Measurements from ENCODE around the gene ZDHHC1.
"Not testable (repeated sequence)": the region's sequence is repeated elsewhere in the genome, so short reads cannot be mapped to it uniquely, and the experiment has no call there.

ZDHHC1 gene

DNA sequence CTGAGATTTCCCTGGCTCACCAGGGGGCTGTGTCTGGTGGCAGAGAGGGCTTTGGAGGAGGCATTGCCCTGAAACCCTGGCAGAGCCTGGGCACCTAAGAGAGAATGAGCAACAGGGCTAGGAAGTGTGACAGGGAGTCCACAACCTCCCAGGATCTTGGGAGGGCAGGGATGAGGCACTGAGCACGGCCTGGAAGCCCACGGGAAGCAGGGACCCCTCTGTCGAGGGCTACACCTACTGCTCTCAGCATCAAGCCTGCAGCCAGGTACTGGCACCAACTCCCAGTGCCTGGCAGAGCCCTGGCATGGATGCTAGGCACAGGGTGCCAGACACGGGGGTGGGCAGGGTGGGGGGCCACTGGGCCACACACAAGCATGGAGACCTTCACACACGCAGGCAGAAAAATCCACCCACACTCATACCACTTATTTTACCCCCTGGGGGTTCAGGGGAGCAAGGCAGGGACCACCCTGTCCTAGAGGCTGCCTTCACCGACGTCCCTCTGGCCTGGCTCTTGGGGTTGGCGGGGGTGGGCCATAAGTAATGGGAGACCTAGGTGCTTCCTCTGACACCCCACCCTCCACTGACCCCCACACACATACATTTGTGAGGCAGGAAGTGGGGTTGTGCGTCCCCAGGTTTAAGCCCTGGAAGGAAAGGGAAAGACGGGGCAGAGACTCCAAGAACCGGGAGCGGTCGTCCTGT is 13.7 kb upstream of the ZDHHC1 start:
- no peak for DNase-seq

DNA sequence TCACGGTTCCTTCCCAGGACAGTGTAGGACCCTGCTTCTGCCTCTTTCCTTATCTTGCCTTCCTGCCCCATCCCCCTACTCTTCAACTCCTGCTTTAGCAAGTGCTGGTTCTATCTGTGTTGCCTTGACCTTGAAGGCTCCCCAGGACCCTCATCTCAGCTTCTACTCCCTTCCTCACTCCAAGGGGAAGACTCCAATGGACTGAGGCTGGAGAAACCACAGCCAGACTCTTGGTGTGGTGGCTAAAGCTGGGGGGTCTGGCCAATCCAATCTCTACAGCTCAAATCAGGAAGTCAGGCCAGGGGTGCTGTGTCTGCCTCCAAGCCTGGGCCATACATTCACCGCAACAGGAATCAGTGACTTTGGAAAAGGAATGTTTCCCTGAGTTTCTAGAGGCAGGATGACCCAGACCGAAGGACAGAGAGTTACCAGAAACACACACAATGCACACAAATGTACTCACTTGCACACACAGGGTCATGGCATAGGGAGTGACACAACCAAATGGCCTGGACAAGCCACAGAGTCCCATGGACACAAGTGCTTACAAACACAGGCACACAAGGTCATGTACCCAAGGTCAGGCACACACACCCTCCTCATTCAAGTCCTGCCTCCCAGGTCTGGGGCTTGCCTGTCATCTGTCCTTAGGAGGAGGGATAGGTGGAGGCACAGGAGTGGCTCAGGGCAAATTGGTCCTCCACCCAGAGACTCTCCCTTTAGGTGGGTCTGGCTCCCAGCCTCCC is 12.9 kb upstream of the ZDHHC1 start:
- no peak for DNase-seq

DNA sequence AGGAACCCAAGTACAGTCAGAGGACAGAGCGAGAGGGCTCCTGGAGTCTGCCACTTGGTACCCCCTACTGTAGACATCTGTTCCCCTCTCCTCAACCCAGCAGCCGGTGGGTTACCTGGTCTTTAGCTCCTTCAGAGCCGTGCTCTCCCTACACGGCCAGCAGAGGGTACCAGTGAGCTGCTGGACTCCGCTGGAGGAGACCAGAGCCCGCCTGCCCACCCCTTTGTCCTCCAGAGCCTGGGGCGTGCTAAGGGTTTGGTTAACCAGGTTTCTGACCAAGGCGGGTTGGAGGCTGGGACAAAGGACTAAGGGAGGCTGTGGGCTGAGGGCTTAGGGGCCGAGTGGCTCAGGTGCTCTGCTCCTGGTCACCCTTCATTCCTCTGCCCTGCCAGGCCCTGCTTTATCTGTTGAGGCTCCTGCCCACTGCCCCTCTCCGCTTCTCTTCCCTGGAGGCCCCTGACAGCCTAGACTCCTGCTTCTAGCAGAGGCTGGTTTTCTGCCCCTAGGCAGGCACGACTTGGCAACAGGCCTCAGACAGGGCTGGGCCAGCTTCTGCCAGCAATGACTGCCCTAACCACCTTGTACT is 12.0 kb upstream of the ZDHHC1 start:
- no peak for DNase-seq

DNA sequence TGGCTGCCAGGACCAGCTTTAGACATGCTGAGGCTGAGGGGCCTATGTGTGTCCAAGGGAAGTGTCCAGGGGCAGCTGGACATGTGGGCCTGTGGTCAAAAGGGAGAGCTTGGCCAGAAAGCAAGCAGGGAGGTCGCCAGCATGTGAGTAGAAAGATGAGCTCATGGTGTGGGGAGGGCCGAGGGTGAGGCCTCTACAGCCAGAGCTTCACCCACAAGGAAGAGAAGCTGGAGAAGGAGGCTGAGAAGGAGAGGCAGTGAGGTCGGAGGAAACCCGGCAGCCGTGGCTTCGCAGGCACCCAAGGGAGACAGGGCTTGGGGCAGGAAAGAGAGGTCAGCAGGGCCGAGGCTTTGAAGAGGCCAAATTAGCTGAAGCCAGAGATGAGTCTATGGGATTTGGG is 10.7 kb upstream of the ZDHHC1 start:
- DNase-seq, result no peak

DNA sequence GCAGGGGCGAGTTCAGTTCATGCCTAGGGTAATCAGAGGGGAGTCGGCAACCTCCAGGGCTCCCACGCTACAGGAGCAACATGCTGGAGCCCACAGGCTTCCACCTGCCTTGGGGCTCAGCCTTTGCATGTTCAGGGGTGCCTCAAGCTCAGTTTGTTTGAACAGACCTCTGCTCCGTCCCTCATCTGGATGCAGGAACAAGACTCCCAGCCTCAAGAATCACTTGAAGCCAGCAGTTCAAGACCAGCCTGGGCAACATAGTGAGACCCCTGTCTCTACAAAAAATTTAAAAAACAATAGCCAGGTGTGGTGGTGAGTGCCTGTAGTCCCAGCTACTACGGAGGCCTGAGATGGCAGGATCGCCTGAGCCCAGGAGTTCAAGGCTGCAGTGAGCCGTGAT is 9.7 kb upstream of the ZDHHC1 start:
- no peak for DNase-seq

DNA sequence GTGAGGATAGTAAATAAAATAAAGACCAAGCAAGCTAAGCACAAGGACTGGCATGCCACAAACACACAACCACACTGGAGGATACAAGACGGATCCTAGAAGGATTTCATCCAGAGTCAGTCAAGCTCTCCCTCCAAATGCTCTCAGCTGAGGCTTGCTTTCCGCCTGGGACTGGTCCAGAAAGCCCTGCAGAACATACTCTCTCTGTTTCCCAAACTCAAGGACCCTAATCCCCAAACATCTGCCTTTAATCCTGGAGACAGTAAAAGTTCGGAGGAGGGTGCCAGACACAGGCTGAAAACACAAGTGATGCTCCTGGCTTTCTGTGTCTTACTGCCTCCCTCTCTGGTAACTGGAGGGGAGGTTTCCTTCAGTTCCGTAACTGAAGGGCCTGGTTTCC is 9.3 kb upstream of the ZDHHC1 start:
- DNase-seq, result no peak

DNA sequence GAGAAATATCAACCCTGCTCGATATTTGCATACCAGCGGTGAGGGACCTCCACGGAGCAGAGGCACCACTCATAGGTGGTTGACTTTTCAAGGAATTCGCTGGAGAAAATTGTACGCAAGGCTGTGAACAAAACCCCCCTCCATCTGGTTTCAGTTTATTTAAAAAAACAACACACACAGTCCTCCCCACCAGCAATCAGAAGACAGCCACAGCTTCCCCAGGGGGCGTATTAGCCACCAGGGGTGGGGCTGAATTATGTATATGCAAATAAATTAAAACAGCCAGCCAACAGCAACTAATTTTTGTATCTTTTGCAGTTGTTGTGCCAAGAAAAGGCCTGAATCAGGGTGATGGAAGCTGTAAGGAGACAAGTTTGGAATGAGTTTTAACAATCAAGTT is 8.8 kb upstream of the ZDHHC1 start:
- no peak for DNase-seq

DNA sequence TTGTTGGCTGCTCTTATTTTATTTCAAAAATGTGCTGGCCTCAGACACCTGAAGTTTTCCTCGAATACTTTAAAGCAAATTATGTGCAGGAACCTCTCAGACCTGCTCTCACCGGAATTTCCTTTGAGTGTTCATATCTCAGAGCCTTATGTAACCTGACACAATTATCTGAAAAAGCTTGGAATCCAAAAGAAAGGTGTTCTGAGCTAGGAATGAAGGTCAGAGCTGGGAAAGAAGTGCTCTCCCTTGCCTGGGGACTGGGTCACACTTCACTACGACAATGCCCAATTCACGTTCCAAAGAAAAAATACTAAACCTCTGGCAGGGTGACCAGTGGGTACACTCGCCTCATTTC is 8.0 kb upstream of the ZDHHC1 start:
- no peak for DNase-seq

DNA sequence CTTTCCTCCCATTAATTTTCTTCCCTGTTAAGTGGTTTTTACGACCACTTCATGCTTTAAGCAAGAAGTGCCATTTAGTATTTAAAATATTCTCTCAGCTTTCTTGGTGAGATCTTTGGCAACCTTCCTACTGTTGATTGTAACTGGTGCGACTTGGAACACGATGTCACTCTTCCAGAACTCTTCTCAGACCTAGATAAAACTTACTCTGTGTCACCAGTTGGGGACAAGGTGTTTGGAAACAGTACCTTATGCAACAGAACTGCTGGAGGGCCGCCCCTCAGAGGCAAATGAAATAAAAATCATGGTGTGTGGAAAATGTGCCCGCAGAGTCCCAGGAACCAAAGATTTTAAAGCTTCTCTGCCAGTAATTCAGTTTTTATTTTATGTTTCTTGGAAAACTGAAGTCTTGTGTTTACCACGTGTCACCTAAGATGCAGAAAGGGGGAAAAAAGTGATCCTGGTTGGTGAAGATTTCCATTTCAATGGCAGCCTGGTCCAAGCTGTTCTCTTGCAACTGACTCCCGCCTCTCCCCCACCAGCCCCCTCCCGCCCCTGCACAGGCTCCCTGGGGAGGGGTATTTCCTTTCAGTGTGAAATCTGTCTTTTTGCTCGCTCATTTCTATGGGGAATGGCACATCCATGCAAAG is 7.5 kb upstream of the ZDHHC1 start:
- DNase-seq, result no peak

DNA sequence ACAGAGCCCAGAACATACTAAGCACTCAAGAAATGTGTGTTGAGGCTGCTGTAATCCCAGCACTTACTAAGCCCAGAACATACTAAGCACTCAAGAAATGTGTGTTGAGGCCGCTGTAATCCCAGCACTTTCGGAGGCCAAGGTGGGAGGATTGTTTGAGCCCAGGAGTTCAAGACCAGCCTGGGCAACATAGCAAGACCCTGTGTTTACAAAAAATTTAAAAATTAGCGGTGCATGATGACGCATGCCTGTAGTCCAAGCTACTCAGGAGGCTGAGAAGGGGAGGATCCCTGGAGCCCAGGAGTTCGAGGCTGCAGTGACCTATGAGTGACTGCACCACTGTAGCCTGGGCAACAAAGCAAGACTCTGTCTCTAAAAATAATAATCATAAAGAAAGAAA is 6.7 kb upstream of the ZDHHC1 start:
- DNase-seq, result no peak

DNA sequence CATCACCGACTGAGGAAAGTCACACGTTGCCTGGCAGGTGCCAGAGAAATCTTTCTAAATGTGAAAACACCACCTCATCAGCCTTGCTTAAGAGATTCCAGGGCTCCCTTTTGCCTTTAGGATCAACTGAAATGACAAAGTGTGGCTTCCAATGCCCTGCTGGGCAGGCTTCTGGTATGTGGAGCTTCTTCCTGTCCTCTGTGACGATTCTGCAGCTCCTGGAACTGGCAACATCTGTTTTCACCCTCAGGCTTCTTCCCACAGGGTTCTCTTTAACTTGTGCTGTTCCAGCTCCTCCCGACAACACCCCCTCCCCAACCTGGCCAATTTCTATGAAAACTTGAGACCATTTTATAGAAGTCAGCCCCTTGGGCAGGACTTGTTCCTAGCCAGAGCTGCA is 4.8 kb upstream of the ZDHHC1 start:
- no peak for DNase-seq

DNA sequence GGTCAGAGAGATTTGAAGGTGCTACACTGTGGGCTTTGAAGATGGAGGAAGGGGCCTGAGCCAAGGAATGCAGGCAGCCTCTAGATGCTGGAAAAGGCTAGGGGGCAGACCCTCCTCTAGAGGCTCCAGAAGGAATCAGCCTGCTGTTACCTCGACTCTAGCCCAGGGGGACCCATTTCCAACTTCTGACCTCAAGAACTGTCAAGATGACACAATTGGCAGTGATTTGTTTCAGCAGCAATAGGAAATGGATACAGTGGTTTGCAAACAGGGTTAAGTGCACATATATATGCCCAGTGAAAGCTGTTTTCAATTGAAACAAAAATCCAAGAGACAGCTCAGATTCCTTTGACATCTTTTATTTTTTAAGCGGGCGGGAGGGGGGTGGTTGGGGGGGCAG is 3.7 kb upstream of the ZDHHC1 start:
- DNase-seq, result no peak

DNA sequence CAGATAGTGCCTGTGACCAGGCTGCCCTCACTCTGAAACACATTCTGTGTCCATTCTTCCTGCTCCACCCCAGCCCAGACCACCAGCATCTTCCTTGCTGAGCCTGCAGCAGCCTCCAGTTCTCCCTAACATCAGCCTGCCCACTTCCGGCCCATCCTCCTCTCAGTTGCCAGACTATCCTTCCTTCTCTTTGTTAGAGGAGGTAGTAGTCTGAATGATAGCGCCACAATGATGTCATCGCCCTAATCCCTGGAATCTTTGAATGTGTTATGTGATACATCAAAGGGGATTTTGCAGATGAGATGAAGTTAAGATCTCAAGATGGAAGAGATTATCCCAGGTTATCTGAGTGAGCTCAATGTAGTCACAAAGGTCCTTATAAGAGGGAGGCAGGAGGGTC is 3.2 kb upstream of the ZDHHC1 start:
- DNase-seq, result no peak

DNA sequence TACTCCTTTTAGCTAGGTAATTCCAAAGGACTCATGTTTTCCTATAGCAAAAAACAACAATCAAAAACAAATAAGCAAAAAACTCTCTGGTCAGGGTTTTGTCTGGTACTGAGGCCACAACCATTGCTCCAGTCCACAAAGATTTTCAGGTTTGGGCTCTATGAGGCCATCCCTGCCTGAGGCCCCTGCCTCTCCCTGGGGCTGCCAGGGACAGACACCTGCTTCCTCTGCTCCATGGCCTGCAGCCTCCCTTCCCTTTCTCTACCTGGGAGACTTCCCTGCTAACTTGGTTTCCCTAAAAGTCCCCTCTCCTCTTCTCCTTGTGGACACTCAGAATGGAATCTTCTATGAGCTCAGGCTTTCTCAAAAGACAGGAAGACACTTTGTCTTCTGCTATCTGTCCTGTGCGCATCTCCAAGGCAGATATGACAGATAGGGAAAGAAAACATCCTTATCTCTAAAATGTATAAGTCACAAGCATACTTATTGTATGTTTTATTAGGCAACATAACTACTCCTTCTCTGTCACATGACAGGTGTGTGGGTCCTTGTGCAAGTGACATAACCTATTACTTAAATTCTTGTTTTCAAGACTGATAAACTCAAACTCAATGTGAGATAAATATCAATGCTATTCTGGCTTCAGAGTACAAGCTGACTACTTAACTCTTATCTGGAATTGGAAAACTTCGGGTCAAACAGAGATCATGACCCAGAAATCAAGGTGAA is 1.2 kb upstream of the ZDHHC1 start:
- no peak for DNase-seq

DNA sequence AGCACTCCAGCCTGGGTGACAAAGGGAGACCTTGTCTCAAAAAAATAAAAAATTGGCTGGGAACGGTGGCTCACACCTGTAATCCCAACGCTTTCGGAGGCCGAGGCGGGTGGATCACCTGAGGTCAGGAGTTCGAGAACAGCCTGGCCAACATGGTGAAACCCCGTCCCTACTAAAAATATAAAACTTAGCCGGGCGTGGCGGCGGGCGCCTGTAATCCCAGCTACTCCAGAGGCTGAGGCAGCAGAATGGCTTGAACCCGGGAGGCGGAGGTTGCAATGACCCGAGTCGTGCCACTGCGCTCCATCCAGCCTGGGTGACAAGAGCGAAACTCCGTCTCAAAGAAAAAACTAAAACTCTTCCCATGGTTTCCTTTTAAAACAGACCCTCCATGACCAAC is 856 bp downstream of the ZDHHC1 start:
- DNase-seq, result not testable (repeated sequence)

DNA sequence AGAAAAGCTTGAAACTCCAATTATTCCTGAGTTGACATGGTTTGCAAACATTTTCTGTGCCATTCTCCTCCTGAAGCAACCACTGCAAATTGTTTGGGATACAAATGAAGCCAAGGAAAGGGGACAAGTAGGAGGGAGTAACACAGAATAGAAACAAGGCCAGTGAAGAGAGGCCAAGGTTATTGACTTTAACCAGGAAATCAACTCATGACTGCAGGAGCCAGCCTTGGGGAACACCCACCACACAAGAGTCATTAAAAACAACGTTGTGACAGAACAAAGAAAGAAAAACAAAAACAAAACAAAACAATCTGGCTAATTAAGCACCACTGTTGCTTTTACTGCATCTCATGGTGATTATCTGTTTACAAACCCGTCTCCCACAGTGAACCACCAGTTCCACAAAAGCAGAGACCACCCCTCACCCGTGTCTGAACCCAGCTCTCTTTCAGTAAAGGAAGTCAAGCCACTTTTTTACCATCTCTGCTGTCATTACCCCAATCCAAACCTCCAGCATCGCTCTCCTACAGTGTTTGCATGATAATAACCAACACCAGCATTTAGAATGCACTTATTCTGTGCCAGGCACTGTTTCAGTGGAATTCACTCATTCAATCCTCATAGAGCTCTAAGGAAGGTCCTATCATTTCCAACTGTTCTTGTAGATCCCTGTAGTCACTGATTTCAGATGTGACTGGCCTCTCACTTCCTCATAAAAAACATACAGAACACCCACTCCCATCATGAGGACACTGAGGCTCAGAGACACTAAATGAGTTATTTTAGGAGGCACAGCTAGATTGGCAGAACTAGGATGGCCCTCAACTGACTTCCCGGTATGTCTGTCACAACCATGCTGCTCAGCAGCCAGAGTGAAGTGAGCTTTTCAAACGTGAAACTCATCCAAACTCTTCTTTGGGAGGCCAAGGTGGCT is 2.0 kb downstream of the ZDHHC1 start:
- no peak for DNase-seq

DNA sequence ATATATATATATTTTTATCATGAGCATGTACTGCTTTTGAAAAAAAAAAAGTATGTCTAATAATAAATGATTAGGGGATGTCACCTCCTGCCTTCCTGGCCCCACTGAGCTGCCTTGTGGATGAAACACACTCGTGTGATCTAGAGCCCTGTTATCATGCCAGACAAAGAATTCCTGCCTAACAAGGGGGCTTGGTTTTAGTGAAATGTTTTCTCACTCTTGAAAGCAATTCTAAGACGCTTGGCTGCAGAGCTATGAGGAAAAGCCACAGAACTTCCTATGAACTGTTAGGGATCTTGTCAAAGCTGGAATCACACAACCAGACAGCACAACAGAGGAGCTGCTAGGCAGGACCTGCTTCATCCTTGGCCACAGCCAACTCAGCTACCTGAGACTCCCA is 4.0 kb downstream of the ZDHHC1 start:
- DNase-seq, result no peak

DNA sequence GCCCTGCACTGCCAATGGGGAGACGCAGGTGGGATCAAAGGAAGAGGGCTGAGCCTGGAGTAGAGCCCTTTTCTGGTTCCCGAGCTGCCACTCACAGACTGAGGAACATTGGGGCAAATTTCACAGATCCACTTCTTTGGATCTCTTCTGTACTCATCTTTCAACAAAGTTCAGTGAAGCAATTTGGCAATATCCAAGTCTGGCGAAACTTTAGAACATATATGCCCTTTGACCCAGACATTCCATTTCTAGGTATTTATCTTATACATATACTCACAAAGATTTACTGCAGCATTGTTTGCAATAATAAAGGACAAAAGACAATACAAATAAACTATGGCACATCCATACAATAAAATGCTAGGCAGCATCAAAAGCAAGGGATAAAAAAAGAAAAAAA is 4.9 kb downstream of the ZDHHC1 start:
- DNase-seq, result no peak

DNA sequence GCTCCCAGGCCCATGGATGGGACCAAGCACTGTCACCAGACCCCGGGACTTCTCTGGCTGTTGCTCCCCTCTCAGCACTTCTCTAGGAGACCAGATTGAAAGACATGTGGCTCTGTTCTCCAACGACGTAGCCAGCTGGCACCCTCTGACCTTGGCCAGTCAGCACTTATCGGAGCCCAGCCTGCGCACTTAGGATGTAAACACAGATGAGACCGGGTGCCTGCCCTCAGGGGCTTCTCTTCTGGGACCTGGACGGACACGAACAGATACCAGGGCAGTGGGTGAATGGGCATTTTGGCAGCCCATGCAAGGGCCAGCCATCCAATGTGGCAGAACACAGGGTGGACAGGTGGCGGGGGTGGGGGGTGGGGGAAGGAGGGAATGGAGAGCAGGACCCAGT is 6.6 kb downstream of the ZDHHC1 start:
- no peak for DNase-seq

DNA sequence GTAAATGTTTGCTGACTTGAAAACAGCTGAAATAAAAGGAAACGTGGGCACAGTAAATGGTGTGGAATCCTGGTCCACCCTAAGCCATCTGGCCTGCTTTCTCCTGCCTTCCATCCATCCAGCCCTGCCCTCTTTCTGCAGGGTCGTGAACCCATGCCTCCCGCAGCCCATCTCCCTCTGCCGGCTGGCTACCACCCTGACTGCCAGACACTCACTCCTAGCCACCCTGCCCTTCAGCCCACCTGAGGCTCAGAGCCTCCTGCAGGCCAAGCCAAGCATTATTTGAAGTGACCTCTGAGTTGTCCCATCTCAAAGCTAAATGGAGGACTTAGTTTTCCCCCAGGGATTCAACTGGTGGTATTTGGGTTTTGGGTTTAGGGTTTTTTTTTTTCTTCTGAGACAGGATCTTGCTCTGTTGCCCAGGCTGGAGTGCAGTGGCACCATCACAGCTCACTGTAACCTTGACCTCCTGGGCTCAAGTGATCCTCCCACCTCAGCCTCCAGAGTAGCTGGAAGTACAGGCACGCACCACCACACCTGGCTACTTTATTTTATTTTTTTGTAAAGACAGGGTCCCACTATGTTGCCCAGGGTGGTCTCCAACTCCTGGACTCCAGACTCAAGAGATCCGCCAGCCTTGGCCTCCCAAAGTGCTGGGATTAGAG is 8.4 kb downstream of the ZDHHC1 start:
- no peak for DNase-seq

DNA sequence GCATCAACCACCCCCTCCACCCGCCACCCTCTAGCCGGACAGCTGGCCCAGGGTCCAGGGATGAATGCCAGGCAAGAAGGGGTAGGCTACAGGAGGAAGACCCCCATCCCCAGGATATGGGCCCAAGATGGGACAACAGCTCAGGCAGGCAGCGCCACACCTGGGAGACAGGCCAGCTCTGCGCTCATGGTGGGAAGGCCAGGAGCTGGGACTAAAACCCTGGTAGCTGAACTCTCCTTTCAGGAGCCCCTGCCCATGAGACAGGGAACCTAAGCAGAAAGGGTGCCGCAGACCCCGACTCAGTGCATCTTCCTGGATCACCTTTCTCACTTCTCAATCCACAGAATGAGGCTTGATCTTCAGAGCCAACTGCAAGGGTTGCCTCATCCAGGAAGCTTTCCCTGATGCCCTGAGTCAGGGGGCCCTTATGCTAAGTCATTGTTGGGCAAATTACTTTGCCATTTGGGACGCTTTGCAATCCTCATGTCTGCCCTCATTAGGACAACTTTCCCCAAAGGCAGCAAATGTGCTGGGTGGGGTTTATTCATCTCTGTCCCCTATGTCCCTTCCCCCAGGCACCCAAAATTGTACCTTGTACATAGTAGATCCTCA is 9.0 kb downstream of the ZDHHC1 start:
- no peak for DNase-seq
